Measurements from ENCODE around the gene PARP6.

GRCh38 chr15:72231833-72232478, 40.4 kb downstream of the PARP6 start:
- 0 out of 4 replicates have a peak, but pooled peaks of 1 of the 2 experiments have one; percentile 2 for TF ChIP-seq EP300 (IDR thresholded peaks at IDR 0.05; ENCODE audit: borderline replicate concordance in 1 of 2, low read depth in 1 of 2, low read length in 1 of 2)
- TF ChIP-seq, protein P1, sequence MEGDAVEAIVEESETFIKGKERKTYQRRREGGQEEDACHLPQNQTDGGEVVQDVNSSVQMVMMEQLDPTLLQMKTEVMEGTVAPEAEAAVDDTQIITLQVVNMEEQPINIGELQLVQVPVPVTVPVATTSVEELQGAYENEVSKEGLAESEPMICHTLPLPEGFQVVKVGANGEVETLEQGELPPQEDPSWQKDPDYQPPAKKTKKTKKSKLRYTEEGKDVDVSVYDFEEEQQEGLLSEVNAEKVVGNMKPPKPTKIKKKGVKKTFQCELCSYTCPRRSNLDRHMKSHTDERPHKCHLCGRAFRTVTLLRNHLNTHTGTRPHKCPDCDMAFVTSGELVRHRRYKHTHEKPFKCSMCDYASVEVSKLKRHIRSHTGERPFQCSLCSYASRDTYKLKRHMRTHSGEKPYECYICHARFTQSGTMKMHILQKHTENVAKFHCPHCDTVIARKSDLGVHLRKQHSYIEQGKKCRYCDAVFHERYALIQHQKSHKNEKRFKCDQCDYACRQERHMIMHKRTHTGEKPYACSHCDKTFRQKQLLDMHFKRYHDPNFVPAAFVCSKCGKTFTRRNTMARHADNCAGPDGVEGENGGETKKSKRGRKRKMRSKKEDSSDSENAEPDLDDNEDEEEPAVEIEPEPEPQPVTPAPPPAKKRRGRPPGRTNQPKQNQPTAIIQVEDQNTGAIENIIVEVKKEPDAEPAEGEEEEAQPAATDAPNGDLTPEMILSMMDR (IDR thresholded peaks at IDR 0.05) = no peak
- TF ChIP-seq REST (IDR thresholded peaks at IDR 0.05; ENCODE audit: low read depth, low read length) = no peak
- no peak for TF ChIP-seq MAX (IDR thresholded peaks at IDR 0.05; ENCODE audit: low read depth)
- TF ChIP-seq POLR2AphosphoS5 (IDR thresholded peaks at IDR 0.05; ENCODE audit: low read depth, low read length) = no peak
- no peak for TF ChIP-seq FOXM1 (IDR thresholded peaks at IDR 0.05; ENCODE audit: low read depth)
- TF ChIP-seq YY1 (IDR thresholded peaks at IDR 0.05; ENCODE audit: low read depth) = no peak
- TF ChIP-seq EZH2phosphoT487 (IDR thresholded peaks at IDR 0.05; ENCODE audit: borderline replicate concordance, low read depth) = no peak
- peak; percentile 27; the same call in 1 of the 2 replicates for TF ChIP-seq TCF12 (IDR thresholded peaks at IDR 0.05)
- no peak for TF ChIP-seq USF2 (IDR thresholded peaks at IDR 0.05; ENCODE audit: borderline replicate concordance, low read depth, low read length)
- TF ChIP-seq RFX5 (IDR thresholded peaks at IDR 0.05; ENCODE audit: low read length) = peak; percentile 90
- TF ChIP-seq ELF1 (IDR thresholded peaks at IDR 0.05) = peak; percentile 18; the same call in 1 of the 2 replicates
- no peak for TF ChIP-seq SMC3 (IDR thresholded peaks at IDR 0.05; ENCODE audit: low read depth, low read length)

Data from SK-N-SH (cell line).